ENCODE results near the gene TAOK3.
"Not testable (repeated sequence)": the region's sequence is repeated elsewhere in the genome, so short reads cannot be mapped to it uniquely, and the experiment has no call there.

The TAOK3 gene

GRCh38 chr12:118372541-118373495 is at the start of gene TAOK3:
TSS of gene TAOK3 (minus strand) at chr12:118372907. CDS start at chr12:118255567, 117,340 bp downstream.
- DNase-seq (ENCODE audit: low read depth in 2 of 2), result peak; percentile 94 to 96

DNA sequence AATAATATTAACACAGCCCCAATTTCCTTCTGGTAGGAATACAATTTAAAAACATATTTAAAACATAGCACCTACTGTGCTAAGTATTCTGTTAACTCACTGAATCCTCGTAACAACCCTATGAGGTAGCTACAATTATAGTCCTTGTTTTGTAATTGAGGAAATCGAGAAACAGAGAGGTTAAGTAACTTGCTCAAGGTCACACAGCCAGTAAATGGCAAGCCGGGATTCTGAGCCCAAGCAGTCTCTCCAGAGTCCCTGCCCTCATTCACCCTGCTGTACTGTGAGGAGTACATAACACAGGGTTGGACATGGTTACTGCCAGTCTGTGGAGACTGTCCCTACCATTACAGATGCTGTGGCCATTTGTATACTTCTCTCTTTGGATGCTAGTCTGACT is 48.0 kb upstream of the TAOK3 start:
- DNase-seq (ENCODE audit: low read depth in 2 of 2), result no peak

GRCh38 chr12:118418385-118419057 is 45.8 kb upstream of the TAOK3 start:
- DNase-seq (ENCODE audit: low read depth in 2 of 2), result no peak

DNA sequence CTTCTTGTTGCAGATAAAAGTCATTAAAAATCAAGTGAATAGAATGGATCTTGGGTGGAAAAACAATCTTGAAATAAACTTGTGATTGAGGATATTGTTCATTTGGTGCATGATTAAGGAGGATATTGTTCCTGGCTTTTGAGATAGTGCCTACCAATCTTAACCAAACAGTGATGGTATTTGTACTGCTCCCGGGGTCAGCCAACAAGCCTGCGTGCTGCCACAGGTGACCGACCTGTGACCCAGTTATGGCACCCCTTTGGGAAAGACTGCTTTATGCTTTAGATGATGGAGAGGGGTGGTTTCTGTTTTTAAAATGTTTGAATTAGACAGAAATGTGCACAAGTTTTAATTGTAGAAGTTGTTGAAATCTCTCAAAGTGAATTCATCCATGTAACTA is 45.2 kb upstream of the TAOK3 start:
- DNase-seq (ENCODE audit: low read depth in 2 of 2), result no peak

DNA sequence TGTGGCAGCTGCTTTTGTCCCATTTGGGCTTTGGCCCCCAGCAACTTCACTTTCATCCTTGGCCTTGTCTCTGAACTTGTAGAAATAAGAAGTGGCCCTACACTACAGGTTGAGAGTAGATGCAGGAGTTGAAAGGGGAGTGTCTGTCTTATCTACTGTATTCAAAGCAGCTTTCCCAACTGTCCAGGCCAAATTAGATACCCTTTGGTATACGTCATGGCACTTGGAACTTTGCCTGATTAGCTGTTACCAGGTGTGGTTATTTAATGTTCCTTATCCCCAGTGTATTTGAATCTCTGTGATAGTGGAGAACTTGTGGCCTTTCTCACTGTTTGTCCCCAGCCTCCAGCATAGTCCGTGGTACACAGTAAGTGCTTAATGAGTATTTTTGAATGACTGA is 37.1 kb upstream of the TAOK3 start:
- DNase-seq (ENCODE audit: low read depth in 2 of 2), result no peak

DNA sequence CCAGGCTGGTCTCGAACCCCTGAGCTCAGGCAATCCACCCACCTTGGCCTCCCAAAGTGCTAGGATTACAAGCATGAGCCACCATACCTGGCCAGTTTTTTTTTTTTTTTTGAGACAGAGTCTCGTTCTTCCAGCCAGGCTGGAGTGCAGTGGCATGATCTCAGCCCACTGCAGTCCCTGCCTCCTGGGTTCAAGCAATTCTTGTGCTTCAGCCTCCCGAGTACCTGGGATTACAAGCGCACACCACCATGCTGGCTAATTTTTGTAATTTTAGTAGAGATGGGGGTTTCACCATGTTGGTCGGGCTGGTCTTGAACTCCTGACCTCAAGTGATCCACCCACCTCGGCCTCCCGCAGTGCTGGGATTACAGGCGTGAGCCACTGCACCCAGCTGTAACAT is 35.5 kb upstream of the TAOK3 start:
- not testable (repeated sequence) for DNase-seq (ENCODE audit: low read depth in 2 of 2)

DNA sequence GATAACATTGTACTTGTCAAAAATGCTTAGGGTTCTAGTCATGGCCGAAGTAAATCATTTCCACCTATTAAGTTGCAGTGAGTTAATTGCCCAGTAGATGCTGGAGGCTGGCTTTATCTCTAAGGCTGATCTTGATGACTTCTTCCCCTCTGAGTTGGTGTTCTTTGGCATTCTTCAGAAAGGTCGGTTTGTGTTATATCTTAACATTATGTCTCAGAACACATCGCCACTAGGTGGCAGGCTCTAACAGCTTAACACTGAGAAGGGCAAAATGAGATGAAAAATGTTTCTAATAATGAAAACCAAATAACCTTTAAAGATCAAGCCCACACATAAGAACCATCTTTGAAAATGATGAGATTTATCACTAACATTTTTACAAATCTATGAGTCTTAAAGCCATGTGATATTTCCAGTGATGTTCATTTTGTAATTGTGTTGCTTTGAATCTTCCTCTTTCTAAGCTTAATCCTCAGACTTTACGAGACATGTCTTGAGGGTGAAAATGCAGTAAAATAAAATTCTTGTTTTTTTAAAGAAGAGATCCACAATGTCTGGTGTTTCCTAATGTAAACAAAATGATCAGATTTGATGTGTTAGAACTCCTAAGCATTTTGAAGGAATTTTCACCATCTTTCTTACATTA is 32.3 kb upstream of the TAOK3 start:
- peak; percentile 28 to 38 for DNase-seq (ENCODE audit: low read depth in 2 of 2)

DNA sequence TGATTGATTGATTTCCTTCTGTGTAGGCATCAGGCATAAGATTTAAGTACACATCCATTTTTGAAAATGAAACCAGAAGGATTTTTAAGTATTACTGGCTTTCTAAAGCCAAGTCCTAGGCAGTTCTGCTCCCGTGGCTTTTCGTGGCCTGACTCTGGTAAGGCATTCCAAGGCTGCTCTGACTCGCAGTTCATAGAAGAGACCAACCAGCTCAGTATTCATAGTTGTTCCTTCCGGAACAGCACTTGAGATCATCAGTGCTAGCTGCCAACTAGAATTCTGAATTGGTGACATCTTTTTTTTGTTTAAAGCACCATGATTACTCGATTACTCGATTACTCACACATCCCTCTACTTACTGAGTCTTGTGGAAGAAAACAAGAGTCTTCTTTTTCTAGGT is 29.5 kb upstream of the TAOK3 start:
- DNase-seq (ENCODE audit: low read depth in 2 of 2), result no peak

GRCh38 chr12:118398940-118399339 is 26.2 kb upstream of the TAOK3 start:
- no peak for DNase-seq (ENCODE audit: low read depth in 2 of 2)

DNA sequence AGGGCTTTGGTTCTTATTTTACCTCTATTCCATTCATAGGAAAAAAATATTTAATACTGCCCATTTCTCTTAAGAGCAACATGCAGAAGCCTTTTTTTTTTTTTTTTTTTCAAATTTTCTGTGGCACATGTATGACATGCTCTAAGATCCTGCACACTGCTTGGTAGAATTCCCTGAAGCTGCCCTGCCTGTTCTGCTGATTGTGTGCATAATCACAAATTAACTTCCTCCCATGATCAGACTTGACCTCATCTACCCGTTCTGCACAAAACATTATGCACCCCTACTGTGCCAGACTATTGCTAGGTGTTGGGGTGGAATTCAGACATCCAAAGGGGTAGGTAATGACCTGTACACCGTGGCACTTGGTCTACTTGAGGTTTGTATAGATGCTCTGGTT is 25.8 kb upstream of the TAOK3 start:
- DNase-seq (ENCODE audit: low read depth in 2 of 2), result no peak

DNA sequence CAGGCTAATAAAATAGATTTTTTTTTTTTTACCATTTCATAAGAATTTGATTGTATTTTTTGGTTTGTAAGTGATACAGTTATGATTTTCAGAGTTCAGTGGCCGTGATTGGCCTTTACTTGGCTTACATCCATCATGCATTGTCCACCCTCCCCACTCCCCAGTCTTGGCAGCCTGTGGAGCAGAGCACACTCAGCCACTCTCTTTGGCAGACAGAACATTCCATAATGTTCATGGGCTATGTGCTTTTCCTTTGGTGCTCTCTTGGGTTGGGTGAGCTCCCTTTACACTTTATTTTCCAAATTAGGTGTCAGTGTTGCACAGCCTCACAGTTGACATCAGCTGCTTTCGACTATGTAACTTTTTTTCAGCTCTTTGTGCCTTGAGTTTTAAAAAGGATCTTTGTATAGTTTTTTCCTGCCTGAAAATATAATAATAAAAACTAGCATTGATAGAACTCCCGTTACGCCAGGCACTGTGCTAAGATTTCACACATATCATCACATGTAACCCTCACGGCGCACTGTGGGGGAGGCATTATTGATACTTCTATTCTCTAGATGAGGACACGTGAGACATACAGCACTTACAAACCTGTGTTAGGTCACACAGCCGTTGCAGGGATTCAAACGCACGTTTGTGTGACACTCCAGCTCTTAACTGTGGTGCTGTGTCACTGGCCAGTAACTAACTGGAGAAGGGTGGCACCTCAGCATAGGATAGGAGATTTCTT is 25.2 kb upstream of the TAOK3 start:
- DNase-seq (ENCODE audit: low read depth in 2 of 2), result no peak

DNA sequence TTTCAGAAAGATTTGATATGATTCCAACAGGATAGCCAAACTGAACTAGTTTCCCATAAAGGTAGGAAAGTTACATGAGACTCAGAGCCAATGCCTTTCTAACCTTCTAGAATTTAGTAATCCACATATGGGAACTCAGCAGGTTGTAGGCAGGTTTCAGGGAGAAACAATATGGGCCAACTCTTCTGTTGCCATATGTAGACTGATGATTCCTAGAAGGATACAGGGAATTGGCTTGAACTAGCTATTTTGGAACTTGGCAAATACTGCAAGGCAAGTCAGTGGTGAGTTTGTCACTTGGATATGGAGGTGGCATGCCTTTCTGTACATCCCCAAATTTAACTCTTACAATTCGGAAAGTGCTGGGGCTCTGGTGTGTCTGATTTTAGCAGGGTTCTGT is 19.1 kb upstream of the TAOK3 start:
- DNase-seq (ENCODE audit: low read depth in 2 of 2), result no peak

- no peak for DNase-seq (ENCODE audit: low read depth in 2 of 2)
These were observed 18.7 kb upstream of the TAOK3 start for GRCh38 chr12:118391424-118391823.

DNA sequence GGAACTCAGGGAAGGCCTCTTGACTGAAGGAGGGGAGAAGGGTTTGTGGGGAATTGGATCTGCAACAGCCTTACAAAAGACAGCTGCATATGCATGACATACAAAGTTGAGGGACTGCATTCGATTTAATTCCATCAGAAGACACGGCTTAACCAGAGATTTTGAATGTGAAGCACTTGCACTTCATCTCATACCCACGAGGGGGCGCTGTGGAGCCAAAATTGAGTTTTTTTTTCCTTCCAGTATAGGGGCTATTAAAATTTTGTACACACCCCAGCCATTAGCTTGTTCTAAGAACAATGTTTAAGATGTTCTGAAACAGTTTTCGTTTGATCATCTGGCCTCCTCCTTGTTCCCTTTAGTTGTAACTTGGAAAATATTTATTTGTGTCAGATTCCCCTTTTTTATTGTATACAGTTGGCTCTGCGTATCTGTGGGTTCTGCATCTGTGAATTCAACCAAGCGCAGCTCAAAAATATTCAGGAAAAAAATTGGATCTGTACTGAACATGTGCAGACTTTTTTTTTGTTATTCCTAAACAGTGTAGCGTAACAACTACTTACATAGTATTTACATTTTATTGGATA is 5.3 kb upstream of the TAOK3 start:
- DNase-seq (ENCODE audit: low read depth in 2 of 2), result peak; percentile 68 to 76

DNA sequence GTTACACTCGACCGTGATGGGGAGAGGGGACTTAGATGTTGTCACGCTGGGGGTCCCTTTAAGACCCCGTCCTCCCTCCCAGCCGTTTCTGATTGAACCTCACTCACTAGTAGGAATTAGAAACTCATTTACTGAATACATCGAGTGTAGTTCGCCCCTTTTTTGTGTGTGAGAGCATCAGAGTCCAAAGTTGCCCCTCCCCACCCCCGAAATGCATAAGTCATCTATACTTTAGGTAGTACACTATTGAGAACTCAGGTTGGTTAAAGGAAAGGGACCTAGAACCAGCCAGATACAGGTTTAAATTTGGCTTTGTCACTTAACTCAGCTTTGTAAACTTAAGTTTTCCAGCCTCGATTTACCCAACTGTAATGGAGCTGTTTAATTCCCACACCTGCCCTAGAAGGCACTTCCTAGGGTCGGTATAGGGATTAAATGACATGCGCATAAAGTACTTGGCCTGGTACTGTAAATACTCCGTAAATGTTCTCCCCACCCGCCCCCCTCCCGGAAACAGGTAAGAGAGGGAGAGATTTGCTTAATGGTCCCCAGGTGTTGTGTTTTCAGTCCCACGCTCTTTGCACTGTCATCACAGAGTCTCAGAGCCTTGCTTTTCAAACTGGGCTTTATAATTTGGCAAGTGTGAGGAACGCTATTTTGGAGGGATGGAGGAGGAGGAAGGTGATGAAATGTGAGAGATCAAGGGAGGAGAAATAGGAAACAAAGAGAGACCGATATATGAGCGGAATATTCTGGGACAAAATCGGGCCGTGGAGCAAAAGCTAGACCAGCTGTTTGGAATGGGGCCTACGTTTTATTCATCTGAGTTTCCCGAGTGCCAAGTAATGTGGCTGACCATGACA is 4.5 kb upstream of the TAOK3 start:
- DNase-seq (ENCODE audit: low read depth in 2 of 2), result no peak

GRCh38 chr12:118376089-118377020 is 3.6 kb upstream of the TAOK3 start, which contains the start of gene SUDS3:
TSS of gene SUDS3 (plus strand) at chr12:118376555. CDS start at chr12:118376692, 137 bp downstream.
- DNase-seq (ENCODE audit: low read depth in 2 of 2), result peak; percentile 92 to 97

DNA sequence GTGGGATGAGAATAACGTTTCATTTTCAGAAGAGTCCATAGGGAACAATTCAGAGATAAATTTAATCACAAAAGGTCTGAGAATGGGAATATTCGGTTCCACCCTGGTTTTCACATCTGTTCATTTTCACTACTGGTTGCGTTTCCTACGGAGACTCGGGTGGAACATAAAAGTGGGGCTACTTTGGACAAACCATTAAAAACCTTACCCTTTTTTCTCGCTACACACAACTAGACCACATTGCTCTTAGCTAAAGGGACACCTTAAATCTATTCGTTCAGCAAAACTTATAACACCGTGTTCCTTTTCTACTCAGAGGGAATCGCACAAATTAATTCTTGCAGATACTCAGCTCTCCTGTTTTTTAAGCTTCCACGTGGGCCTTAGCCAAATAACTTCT is 2.6 kb upstream of the TAOK3 start:
- DNase-seq (ENCODE audit: low read depth in 2 of 2), result no peak

DNA sequence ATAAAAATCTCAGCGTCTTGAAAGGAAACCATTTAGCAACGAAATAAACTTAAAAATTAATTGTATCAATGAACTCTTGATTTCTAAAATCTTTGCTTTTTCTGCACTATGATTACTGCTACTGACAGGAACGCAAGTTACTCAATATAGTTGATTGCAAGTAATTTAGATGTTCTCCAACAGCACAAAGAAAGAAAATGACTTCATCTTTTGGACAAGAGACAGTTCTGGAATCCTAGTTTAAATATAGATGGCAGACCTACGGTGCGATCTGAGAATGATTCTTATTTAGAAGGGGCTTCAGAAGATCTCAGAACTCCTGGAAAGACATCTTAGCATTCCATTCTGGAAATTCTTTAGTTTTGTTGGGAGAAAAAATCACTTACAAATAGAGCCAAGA is 2.2 kb upstream of the TAOK3 start:
- DNase-seq (ENCODE audit: low read depth in 2 of 2), result no peak

DNA sequence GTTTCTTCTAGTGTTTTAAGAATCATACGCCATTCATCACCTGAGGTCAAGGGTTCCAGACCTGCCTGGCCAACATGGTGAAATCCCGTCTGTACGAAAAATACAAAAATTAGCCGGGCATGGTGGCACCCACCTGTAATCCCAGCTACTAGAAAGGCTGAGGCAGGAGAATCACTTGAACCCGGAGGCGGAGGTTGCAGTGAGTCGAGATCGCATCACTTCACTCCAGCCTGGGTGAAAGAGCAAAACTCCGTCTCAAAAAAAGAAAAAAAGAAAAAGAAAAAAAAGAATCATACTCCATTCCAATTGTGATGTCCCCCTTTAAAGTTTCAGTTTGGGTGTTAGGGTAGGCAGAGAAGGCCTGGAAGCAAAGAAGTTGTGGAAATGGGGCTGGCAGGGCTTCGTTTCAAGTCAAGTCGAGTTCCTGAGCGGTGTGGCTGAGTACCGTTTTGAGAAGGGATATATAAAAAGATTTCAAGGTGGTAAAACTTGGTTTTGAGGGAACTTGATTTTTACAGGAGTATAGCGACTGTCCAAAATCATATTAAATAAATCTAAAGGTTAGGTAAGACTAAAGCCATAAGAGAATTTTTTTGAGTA is 1.5 kb upstream of the TAOK3 start:
- DNase-seq (ENCODE audit: low read depth in 2 of 2), result no peak
